Heart left ventricle (tissue), 16 donors: ENCODE results near the gene CSTPP1. TPM values are rescaled to one million over a fixed set of nuclear protein-coding genes. Genes with fewer than 3 reads are reported as not detected.

ENCODE experiments used
- ATAC-seq, 4 donors: fragments of 200-7000 bp; cut with Tn5 transposase; one replicate each; pipeline ENCODE4 v1.9.1; 2020 to 2022; ENCODE audit warnings: moderate library complexity in 4 of 4, mild to moderate bottlenecking in 3 of 4, moderate number of reproducible peaks in 1 of 4
- DNase-seq, 5 donors: peaks; one replicate each; pipeline ENCODE4 v3.0.0-alpha.2; 2020
- H3K27ac ChIP-seq, 12 donors: fragments of 200-600 bp; sonication (generic) in 4 of 12; one replicate each; pipeline versions ENCODE4 v1.5.0 to v1.8.0; 2016 to 2022; ENCODE audit warnings: mild to moderate bottlenecking in 2 of 12
- H3K27me3 ChIP-seq, 9 donors: fragments of 200-600 bp; sonication (generic) in 2 of 9; one replicate each; pipeline versions ENCODE4 v1.5.1 to v1.8.0; 2016 to 2022; ENCODE audit warnings: mild to moderate bottlenecking in 3 of 9
- H3K36me3 ChIP-seq, 9 donors: fragments of 200-600 bp; sonication (generic) in 2 of 9; one replicate each; pipeline versions ENCODE4 v1.5.0 to v1.8.0; 2018 to 2022; ENCODE audit warnings: mild to moderate bottlenecking in 2 of 9
- H3K4me1 ChIP-seq, 12 donors: fragments of 200-600 bp; sonication (generic) in 4 of 12; one replicate each; pipeline versions ENCODE4 v1.5.0 to v1.8.0; 2016 to 2022; ENCODE audit warnings: mild to moderate bottlenecking in 3 of 12
- H3K4me3 ChIP-seq, 12 donors: fragments of 200-600 bp; sonication (generic) in 4 of 12; one replicate each; pipeline versions ENCODE4 v1.5.0 to v1.8.0; 2017 to 2022; ENCODE audit warnings: mild to moderate bottlenecking in 9 of 12, moderate library complexity in 4 of 12
- H3K9me3 ChIP-seq, 12 donors: fragments of 200-600 bp; sonication (generic) in 4 of 12; one replicate each; pipeline versions ENCODE4 v1.5.0 to v1.8.0; 2016 to 2022; ENCODE audit warnings: mild to moderate bottlenecking in 1 of 12
- POLR2A ChIP-seq, 2 donors: fragments of 450-650 bp; IDR thresholded peaks; one replicate each; pipeline ENCODE4 v1.6.1; 2017; ENCODE audit warnings: antibody characterized with exemption in 2 of 2, mild to moderate bottlenecking in 2 of 2, moderate library complexity in 2 of 2
- WGBS, 4 donors: extraction: QIAGEN DNeasy Blood & Tissue Kit in 2 of 4; methylation state at CpG; one replicate each; pipeline versions ENCODE4 v1.1.5 to v1.1.7; 2013 to 2018; 5-methylcytosine and 5-hydroxymethylcytosine counted together
- intact Hi-C, 10 donors: fragments of 100-400 bp; cut with DNase I; formaldehyde crosslinking; loops; one replicate each; pipeline versions ENCODE4 v1.11.1 to v1.14.2; 2022
- polyA plus RNA-seq, 2 donors: library from polyadenylated mRNA; stranded (reverse); fragments of 200-250 nt; gene quantifications; one replicate each; pipeline ENCODE4 v1.2.3, GENCODE V29; 2013
- total RNA-seq, 9 donors: library from RNA; depleted of rRNA in 2 of 9; stranded (reverse); fragments of >200 nt in 2 of 9; fragmentation: NEBNext Ultra II Directional in 3 of 9; extraction: Animal tissue kit (Norgen Biotek cat#: 25700) in 3 of 9; gene quantifications; one replicate each; pipeline versions ENCODE4 v1.1.0 to v1.2.4, GENCODE V29; 2016 to 2023
- TF ChIP-seq, protein P1 (sequence below), 12 donors: fragments of 200-600 bp; sonication (generic) in 4 of 12; IDR thresholded peaks; one replicate each; pipeline versions ENCODE4 v1.5.0 to v1.8.0; 2018 to 2022; ENCODE audit warnings: antibody characterized with exemption in 12 of 12, mild to moderate bottlenecking in 5 of 12
- donor health status: ischemic (EF 13 %, LVEDD 7.1; RV severe dilation, severe dysfunction).
- donor health status: healthy with polysubstance abuse.
- donor health status: DM: no; HTN: yes; CAD: no.
- donor health status: DM: no; HTN: no; CAD: no.
- donor health status: ischemic (EF 25% LVEDD 6.9; RV normal size, moderate dysfunction).
- donor health status: ischemic (EF 25% LVEDD 5.7; RV mildly dilated, moderate dysfunction).
- donor health status: healthy.
- donor health status: DM: yes; HTN: yes; CAD: no.
- donor health status: ischemic (EF 35%, LVEDD 5.7; RV mildly dilated, moderate dysfunction).
- donor health status: nonischemic (EF 11% LVEDD 7.7; RV severe dilation, severe dysfunction).
- donor health status: DM: yes; HTN: yes; CAD: no.
- donor health status: PGD.
- donor health status: ischemic (EF 29% LVEDD 5.4; RV normal size, mild dysfunction).
- donor health status: nonischemic (EF 23%, LVEDD 6.1; RV moderate dilation, normal function).

The CSTPP1 gene
- total and polyA plus RNA-seq, 11 donors = 9.9 to 33.4 (median 14.7) TPM

DNA sequence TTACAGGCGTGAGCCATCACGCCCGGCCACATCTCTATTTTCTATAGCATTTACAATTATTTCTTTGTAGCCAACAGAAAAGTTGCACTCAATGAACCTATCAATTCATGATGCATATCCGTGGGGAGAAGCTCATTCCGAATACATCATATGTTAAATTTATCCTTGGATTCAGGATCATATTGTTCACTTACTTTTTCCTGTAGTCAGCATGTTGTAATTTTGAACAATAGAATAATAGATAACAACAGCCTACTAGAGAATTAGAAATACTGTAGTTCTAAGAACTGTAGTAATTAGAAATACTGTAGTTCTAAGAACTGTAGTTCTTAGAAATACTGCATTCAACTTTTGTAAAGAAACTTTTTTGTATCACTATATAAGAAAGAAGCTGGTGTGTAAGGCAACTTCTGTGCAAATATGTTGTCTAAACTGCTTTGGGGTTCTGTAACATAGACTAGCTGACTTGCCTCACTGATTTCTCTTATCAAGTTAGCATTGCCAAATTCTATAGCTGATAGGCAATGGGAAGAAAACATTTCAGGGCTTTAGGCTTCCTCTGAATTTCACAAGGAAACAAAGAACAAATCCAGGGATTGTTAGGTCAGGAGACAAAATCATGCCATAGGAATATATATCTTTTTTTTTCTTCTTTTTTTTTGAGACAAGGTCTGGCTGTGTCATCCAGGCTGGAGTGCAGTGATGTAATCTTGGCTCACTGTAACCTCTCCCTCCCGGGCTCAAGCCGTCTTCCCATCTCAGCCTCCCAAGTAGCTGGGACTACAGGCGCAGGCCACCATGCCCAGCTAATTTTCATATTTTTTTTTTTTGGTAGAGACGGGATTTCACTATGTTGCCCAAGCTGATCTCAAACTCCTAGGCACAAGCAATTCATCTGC is 91.9 kb downstream of the CSTPP1 start:
- H3K4me1 ChIP-seq = no peaks in the 10 kb centered on the region
- ATAC-seq (no peak), DNase-seq (no peak)
- no peak overlapping the region for H3K27ac ChIP-seq
- no peaks in the 10 kb centered on the region for H3K9me3 ChIP-seq
- no peak overlapping the region for H3K4me3 ChIP-seq
- no peaks in the 10 kb centered on the region for H3K36me3 ChIP-seq
- H3K27me3 ChIP-seq = no peaks in the 10 kb centered on the region
- WGBS, 4 donors = 76 to 87% (median 81%) methylated on average over 8 to 9 of the region's 9 CpGs
- intact Hi-C loops = no loop called here
- TF ChIP-seq, protein P1, sequence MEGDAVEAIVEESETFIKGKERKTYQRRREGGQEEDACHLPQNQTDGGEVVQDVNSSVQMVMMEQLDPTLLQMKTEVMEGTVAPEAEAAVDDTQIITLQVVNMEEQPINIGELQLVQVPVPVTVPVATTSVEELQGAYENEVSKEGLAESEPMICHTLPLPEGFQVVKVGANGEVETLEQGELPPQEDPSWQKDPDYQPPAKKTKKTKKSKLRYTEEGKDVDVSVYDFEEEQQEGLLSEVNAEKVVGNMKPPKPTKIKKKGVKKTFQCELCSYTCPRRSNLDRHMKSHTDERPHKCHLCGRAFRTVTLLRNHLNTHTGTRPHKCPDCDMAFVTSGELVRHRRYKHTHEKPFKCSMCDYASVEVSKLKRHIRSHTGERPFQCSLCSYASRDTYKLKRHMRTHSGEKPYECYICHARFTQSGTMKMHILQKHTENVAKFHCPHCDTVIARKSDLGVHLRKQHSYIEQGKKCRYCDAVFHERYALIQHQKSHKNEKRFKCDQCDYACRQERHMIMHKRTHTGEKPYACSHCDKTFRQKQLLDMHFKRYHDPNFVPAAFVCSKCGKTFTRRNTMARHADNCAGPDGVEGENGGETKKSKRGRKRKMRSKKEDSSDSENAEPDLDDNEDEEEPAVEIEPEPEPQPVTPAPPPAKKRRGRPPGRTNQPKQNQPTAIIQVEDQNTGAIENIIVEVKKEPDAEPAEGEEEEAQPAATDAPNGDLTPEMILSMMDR (IDR thresholded peaks at IDR 0.05) = no peak
- TF ChIP-seq POLR2A (IDR thresholded peaks at IDR 0.05) = no peak

DNA sequence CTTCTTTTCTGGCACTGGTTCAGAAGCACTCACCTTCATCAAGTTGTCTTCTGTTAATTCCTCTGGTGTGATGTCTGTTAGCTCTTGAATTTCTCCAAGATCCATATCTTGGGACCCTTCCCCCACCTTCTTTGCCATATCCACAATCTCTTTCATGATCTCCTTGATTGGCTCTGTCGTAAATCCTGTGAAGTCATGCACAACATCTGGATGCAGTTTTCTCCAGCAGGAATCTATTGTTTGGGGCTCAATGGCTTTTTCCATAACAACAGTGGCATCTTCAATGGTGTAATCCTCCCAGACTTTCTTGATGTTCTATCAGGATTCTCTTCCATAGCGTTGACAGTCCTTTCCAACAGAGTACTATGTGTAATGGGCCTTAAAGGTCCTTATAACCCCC is 96.9 kb downstream of the CSTPP1 start:
- WGBS, 4 donors = 83 to 91% (median 90%) methylated on average over 2 of the region's 2 CpGs
- no peaks in the 10 kb centered on the region for H3K9me3 ChIP-seq
- H3K27me3 ChIP-seq = no peaks in the 10 kb centered on the region
- no peaks in the 10 kb centered on the region for H3K4me1 ChIP-seq
- intact Hi-C loops = no loop called here
- ATAC-seq (no peak), DNase-seq (no peak)
- no peak overlapping the region for H3K27ac ChIP-seq
- TF ChIP-seq, protein P1 (IDR thresholded peaks at IDR 0.05) = no peak
- TF ChIP-seq POLR2A (IDR thresholded peaks at IDR 0.05) = no peak
- H3K36me3 ChIP-seq = no peaks in the 10 kb centered on the region
- no peak overlapping the region for H3K4me3 ChIP-seq

DNA sequence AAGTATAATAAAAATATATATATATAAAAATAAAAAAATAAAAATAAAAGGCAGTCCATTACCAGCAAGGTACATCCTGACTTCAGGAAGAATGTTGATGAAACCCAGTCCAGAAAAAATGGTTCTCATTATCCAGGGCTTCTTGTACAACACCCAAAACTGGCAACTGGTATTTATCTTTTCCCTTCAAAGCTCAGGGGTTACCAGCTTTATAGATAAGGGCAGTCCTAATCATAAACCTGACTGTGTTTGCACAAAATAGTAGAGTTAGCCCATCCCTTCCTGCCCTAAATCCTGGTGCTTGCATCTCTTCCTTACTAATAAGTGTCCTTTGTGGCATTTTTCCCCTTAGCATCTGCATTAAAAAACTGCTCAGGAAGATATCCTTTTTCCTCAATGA is 97.5 kb downstream of the CSTPP1 start:
- H3K9me3 ChIP-seq = no peaks in the 10 kb centered on the region
- TF ChIP-seq, protein P1 (IDR thresholded peaks at IDR 0.05) = no peak
- TF ChIP-seq POLR2A (IDR thresholded peaks at IDR 0.05) = no peak
- H3K27me3 ChIP-seq = no peaks in the 10 kb centered on the region
- H3K4me1 ChIP-seq = no peaks in the 10 kb centered on the region
- intact Hi-C loops = no loop called here
- no peak overlapping the region for H3K4me3 ChIP-seq
- no peak overlapping the region for H3K27ac ChIP-seq
- DNase-seq = no peak
- ATAC-seq = no peak
- no peaks in the 10 kb centered on the region for H3K36me3 ChIP-seq

DNA sequence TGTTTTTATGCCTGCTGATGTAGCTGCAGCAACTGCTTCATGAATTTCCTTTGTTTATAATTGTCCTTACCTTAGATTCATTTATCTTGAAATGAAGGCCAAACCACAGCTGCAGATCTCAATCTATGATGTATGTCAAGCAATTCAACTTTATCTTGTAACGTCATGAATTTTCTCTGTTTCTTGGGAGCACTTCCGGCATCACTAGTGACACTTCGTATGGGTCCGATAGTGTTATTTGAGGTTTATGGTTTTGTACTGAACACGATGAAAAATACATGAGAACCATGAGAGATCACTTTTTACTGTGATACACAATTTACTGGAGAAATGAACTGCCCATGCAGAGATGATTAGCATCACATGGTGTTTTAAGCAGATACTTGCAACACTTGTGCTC is 98.5 kb downstream of the CSTPP1 start:
- no peaks in the 10 kb centered on the region for H3K4me1 ChIP-seq
- WGBS, 4 donors = 93 to 96% (median 94%) methylated on average over 5 of the region's 5 CpGs
- no peaks in the 10 kb centered on the region for H3K27me3 ChIP-seq
- no peak for ATAC-seq
- H3K36me3 ChIP-seq = no peaks in the 10 kb centered on the region
- intact Hi-C loops = no loop called here
- H3K4me3 ChIP-seq = no peak overlapping the region
- DNase-seq = no peak
- no peak overlapping the region for H3K27ac ChIP-seq
- TF ChIP-seq, protein P1 (IDR thresholded peaks at IDR 0.05) = no peak
- no peak for TF ChIP-seq POLR2A (IDR thresholded peaks at IDR 0.05)
- H3K9me3 ChIP-seq = no peaks in the 10 kb centered on the region
